HG03432 (cell line): Measurements from ENCODE around the gene PCNA.
A peak's percentile ranks its signal among the peaks of the same experiment; 100 is the strongest.
"Not testable (repeated sequence)": the region's sequence is repeated elsewhere in the genome, so short reads cannot be mapped to it uniquely, and the experiment has no call there.

Source experiments
- ATAC-seq: cut with Tn5 transposase; IDR thresholded peaks from one replicate; pipeline ENCODE4 v1.9.1; 2021; ENCODE audit warnings: mild to moderate bottlenecking, moderate library complexity; ENCODE audit not compliant: unreplicated experiment

The PCNA gene

DNA sequence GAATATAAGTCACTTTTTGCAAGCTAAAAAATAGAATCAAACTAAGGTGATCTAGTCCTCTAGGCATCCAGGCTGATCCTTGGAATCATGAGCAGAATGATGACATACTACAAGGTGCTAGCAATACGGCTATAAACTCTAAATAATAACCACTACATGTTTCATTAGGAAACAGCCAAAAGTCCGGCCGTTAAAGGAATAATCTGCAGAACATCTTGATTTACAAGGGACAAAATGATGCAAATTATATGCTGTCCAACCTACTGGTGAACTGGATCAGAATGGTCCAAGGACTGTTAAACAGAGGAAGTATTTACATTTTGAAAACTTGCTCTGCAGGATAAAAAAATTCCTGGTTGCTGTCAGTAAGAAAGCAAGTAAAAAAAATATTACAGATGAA, 19.8 kb downstream of the PCNA start:
- not testable (repeated sequence) for ATAC-seq

DNA sequence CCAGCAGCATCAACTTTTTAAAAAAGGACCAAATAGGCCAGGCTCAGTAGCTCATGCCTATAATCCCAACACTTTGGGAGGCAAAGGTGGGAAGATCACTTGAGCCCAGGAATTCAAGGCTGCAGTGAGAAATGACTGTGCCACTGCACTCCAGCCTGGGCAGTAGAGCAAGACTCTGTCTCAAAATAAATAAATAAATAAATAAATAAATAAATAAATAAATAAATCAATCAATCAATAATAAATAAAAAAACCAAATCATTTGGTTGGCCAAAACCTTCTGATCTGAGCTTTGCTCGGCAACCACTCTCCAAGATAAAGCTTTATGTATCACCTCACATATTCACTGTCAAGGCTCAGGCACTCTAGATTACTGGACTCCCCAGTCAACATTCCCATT, 20.7 kb downstream of the PCNA start:
- not testable (repeated sequence) for ATAC-seq

DNA sequence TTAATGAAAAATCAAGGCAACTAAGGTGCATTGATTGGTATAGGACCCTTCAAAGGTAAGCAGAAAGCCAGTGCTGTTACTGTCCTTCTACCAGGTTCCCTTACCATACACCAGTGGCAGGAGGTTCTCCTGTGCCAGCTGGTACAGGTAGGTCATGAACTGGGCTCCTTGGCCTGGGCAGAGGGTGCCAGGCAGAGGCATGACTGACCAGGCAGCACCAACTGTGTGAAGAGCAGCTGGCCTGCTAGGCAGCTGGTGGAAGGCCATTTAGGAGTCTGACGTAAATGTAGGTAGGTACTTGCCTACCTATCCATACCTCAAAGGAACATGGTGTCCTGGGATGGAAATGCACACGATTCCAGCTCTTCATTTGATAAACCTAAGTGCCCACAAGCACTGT, 23.3 kb downstream of the PCNA start:
- ATAC-seq = no peak

DNA sequence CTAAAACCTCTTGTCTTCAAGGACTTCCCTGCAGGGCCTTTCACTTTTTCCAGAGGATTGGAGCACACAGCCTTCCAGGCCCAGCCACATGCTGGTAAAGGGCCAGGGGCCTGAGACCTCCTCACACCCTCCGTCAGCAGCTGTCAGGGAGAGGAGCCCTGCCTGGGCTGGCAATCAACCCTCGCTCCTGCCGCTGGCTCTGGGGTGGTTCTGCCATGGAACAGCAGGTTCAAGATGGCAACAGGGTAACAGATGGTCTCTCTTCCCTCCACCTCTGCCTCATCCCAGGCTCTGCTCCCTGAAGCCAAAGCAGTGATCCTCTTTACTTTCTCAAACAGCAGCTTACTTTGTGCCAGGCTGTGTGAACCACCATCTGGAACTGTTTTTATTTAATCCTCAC, 23.8 kb downstream of the PCNA start:
- no peak for ATAC-seq

DNA sequence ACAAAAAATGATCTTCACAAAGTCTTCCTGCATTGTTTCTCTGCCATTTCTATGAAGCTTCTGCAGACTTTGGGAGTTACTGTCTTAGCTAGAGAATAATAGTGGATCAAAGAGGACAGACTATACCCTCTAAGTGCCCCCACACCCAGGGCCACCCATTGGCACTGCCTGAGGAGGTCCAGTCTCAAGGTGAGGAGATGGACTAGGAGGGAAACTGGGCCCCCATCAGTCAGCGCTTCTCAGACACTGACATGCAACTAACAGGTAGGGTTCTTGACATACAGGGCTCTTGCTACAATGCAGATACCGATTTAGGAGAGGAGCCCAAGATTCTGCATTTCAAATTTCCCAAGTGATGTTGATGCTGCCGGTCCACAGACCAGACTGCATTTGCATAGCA, 24.3 kb downstream of the PCNA start:
- no peak for ATAC-seq

DNA sequence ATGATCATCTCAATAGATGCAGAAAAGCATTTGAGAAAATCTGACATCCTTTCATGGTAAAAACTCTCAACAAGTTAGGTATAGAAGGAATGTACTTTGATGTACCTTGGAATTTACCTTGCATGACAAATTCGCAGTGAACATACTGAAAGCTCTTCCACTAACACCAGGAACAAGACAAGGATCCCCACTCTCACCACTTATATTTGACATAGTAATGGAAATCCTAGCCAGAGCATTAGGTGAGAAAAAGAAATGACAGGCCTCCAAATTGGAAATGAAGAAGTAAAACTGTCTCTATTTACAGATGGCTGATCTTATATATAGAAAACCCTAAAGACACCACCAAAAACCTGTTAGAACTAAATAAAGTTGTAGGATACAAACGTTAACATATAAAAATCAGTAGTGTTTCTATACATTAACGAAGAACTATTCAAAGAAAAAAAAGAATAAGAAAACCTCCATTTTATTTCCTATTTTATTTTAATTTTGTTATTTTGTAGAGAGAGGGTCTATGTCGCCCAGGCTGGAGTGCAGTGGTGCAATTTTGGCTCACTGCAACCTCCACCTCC, 26.9 kb downstream of the PCNA start:
- no peak for ATAC-seq

DNA sequence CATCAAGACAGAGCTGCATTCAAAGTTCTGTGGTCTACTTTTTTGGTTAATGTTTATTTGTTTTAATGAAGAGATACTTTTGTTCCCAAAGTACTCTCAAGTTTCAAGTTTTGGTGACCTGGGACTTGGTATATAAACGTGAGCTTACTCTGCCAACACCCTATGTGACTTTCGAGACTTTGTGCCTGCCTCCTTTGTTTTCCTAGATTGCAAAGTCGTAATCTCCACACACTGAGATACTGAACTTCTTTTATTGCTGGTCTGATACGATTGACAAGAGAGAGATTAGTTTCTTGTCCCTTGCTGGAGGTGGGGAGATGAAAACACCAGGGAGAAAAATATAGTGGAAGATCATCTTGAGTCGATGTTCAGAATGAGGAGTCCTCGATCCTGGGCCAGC, 27.9 kb downstream of the PCNA start:
- ATAC-seq = no peak

DNA sequence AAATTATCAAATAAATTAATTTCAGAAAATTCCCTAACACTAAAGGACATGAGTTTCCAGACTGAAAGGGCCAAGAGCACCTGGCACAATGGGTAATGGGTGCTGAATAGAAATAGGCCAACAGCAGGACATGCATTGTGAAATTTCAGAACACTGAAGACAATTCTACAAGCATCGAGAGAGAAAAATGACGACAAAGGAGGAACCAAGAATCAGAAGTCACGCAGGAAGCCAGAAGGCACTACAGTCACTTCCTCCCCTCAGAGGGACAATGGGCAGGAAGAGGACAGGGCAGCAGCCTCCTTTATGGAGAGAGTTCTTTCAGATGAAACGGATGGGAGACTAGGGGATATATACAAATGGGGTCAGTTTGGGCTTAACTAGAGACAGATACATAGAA, 29.6 kb downstream of the PCNA start:
- no peak for ATAC-seq

DNA sequence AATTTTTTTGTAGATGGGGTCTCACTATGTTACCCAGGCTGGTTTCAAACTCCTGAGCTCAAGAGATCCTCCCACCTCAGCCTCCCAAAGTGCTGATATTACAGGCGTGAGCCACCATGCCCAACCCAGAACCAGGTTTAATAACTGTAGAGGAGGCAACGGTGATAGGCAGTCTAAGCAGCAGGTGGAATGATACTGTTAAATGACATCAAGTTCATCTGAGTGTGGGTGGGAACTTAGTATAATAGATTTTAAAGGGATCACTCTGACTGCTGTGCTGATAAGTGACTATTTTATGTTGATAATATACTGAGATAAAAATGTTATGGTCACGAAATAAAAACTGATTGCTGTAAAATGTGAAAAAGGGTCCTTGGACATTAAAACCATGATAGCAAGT, 31.1 kb downstream of the PCNA start:
- ATAC-seq = no peak

DNA sequence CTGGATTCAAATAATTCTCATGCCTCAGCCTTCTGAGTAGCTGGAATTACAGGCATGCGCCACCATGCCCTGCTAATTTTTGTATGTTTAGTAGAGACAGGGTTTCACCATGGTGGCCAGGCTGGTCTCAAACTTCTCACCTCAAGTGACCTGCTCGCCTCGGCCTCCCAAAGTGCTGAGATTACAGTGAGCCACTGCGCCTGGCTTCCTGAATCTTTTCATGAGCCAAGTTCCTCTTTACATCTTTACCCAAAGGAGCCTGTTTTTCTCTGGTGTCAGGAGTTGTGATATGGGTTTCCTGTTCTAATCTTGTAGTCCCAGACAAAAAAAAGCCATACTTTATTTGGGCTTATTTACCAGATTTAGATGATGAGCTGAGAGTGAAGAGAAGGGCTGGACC, 34.4 kb downstream of the PCNA start:
- no peak for ATAC-seq

DNA sequence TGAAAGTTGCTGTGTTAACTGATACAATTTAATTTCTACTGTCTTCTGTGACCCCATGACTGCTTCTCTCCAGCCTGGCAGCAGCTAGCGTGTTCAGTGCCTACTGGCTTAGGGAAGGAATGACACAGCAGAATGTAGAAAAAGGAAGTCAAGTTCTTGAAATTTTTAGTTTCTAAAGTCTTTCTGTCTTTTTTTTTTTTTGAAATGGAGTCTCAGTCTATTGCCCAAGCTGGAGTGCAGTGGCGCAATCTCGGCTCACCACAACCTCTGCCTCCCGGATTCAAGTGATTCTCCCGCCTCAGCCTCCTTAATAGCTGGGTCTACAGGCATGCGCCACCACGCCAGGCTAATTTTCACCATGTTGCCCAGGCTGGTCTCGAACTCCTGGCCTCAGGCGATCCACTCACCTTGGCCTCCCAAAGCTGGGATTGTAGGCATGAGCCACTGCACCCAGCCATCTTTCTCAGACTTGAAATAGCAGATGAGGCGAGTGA, 39.3 kb downstream of the PCNA start:
- peak; percentile 44 for ATAC-seq

DNA sequence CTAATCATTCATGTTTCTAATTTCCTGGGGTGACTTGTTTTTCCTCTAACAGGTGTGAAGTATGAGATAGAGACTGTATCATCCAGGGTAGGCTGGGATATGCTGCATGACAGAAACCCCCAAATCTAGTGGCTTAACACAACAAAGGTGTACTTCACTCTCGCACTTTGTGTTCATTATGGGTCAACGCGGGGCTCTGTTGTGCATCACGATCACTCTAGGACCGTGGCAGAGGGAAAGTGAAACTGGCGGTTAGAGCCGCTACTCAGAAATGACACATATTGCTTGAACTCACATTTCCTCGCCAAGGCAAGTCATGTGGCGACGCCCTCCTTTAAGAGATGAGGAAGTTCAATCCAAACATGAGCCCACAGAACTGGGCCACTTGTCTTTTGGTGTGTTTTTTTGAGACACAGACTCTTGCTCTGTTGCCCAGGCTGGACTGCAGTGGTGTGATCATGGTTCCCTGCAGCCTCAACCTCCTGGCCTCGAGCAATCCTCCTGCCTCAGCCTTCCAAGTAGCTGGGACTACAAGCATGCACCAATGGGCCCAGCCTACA, 41.3 kb downstream of the PCNA start:
- ATAC-seq = peak; percentile 95

DNA sequence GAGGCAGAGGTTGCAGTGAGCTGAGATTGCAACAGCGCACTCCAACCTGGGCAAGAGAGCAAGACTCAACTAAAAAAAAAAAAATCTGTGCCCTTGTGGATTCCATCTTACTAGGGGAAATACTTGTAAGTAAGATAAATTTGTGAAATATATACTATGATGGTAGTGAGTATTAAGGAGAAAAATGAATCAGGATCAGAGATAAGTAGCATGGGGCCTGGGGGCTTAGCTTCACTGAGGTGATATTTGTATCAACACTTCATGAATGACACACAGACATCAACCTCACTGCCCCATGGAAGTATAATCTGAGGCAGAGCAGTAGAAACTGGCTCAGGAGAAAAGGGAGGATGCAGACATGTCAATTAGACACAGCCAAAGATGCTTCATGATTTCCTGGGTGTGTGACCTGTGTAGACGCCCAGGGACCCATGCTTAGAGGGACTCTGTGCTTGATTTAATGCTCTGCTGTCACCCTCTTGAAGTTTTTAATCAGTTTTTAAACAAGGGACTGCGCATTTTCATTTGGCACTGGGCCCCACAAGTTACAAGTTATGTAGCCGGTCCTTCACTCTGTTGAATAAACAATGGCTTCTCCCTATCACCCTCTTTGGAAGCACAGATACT, 41.9 kb downstream of the PCNA start:
- no peak for ATAC-seq

DNA sequence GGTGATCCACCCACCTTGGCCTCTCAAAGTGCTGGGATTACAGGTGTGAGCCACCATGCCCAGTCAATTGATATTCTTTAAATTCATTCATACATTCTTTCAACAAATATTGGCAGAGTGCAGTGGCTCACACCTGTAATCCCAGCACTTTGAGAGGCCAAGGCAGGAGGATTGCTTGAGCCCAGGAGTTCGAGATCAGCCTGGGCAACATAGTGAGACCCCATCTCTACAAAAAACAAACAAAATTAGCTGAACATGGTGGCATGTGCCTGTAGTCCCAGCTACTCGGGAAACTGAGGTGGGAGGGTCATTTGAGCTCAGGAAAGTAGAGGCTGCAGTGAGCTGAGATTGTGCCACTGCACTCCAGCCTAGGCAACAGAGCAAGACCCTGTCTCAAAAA, 42.8 kb downstream of the PCNA start:
- not testable (repeated sequence) for ATAC-seq

DNA sequence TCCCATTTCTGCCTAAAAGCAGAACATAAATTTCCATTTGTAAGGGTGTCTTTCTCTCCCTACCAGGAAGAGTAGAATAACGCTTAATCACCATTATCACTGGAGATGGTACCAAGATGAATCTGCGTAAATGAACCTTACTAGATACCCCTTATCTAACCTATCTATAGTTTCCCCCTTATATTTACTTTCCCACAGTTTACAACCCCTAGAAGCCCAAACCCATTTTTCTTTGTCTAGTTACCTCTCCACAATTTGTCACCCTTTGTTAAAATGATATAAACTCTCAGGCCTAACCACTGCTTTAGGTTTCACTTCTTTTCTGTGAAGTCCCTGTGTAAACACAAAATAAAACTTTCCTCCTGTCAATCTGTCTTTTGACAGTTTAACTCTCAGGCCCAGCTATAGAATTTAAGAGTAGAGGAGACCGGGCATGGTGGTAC, 45.5 kb downstream of the PCNA start:
- no peak for ATAC-seq

DNA sequence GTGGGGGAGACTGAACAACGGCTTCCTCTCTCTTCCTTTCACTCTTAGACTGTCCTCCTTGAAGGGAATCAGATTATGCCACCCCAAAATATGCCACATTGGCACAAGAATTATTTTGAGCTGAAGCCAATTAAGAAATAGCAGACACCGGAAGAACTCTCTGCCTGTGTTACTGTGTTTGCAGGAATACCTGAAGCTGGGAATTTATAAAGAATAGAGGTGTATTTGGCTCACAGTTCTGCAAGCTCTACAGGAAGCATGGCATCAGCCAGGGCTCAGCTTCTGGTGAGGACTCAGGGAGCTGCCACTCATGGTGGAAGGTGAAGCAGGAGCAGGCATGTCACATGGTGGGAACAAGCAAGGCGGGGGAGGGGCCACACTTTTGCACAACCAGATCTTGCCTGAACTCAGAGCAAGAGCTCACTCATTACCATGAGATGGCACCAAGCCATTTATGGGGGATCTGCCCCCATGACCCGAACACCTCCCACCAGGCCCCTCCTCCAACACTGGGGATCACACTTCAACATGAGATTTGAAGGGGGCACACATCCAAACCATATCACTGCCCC, 46.0 kb downstream of the PCNA start:
- no peak for ATAC-seq

DNA sequence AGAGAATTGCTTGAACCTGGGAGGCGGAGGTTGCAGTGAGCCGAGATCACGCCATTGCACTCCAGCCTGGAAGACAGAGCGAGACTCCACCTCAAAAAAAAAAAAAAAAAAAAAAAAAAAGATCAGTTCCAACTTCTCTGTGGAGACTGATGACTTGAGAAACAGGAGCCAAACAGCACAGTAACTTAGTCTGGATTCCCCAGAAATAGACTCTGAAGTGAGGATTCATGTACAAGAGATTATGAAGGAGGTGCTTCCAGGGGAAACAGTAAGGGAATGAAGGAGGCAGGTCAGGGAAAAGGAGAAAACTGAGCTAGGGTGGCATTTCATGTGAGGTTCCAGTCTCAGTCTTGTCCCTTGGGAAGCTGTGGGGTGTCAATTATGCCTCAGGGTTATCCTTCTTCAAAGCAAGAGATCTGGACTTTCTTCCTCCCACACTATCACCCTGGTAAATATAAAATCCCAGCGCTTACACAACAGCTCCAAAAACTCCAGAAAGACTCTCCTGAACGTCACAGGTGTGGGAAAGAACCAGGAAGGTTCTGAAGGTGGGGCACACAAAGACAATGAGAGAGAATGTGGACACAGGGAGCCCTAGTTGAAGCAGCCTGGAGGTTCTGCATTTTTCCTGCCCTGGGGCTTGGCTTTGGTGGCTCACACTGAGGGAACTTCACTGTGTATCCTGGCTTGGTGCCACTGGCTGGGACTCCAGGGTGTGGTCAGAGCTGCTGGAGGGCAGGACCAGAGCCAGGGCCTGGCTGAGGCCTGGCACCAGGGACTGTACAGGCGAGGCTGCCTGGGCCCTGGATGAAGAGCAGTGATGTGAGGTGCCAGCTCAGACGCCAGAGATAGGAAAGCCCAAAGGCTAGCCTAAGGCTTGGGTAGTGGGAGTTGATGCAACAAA, 46.8 kb downstream of the PCNA start:
- ATAC-seq = no peak

DNA sequence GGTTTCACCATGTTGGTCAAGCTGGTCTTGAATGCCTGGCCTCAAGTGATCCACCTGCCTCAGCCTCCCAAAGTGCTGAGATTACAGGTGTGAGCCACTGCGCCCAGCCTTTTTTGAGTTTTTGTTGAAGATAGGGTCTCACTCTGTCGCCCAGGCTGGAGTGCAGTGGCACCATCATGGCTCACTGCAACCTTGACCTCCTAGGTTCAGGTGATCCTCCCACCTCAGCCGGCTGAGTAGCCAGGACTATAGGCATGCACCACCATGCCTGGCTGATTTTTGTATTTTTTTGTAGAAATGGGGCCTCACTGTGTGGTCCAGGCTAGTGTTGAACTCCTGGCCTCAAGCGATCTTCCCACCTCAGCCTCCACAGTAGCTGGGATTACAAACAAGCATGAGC, 47.8 kb downstream of the PCNA start:
- ATAC-seq = not testable (repeated sequence)

DNA sequence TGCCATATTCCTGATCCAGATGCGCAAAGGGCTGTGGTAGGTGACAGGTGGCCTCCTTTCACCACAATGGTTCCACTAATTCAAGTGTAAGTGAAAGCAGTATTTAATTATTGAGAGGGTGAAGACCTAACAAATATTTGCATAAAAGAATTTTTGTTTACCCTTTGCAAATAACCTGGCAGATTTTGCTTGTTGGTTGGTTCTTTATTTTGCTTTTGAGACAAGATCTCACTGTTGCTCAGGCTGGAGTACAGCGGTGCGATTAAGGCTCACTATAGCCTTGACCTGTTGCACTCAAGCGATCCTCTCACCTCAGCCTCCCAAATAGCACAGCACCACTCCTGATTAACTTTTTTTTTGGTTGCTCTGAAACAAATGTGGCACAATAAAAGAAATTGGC, 49.2 kb downstream of the PCNA start:
- no peak for ATAC-seq

DNA sequence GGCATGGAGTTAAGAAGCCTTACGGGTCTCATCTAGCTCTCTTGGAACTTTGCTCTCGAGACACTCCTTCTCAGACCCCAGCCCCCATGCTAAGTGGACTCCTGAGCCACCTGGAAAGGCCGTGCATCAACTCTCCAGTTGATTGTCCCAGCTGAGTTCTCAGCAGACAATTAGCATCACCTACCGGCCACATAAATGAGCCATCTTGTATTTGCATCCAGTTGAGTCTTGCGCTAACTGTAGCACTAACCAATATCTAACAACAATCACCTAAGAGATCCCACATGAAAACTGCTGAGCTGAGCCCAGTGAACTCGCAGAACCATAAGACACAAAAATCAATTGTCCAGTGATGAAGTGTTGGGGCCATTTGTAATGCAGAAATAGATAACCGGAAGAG, 49.7 kb downstream of the PCNA start:
- ATAC-seq = no peak

DNA sequence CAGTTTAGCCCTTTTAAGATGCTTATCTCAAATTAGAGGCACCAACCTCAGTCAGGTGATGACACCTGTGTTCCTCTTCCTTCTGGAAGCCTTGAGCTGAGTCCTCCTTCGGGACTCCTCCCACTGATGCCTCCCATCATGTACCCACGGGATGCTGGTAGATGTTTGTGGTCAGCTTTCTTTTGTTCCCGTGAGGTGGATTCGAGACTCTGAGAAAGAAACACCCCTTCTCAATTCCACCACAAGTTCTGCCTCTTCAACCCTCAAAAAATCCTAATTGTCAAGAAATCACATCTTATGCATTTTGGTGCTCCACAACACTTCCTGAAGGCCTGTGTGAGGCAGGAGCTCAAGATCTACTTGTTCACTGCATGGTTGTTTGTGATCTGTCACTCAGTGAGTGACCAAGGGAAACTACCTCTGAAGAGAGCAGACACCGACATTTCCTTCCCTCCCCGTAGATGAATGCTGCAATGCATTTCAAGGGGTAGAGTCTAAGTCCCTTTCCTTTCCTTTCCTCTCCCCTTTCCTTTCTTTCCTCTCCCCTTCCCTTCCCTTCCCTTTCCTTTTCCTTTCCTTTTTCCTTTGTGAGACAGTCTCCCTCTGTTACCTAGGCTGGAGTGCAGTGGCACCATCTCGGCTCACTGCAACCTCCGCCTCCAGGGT, 50.5 kb downstream of the PCNA start:
- no peak for ATAC-seq
